ENCODE results near the gene TSLP.

DNA sequence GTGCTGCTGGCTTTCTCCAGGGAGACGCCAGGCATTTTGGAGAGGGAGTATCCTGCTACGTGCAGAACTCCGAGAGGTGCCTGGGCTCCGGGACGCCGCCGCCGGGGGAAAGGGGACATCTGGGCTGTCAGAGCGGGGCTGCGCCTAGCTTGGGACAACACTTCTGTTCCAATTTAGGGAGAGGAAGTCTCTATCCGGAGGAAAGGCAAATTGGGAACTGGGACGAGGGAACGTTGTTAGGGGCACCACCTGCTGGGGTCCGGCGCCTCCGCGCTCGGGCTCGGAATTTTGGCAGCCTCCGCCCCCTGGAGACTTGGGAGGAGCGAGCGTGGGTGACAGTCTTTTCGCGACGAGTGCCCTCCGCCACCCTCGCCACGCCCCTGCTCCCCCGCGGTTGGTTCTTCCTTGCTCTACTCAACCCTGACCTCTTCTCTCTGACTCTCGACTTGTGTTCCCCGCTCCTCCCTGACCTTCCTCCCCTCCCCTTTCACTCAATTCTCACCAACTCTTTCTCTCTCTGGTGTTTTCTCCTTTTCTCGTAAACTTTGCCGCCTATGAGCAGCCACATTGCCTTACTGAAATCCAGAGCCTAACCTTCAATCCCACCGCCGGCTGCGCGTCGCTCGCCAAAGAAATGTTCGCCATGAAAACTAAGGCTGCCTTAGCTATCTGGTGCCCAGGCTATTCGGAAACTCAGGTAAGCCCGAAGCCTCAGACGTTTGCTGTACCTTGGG is 1.6 kb downstream of the TSLP start:
- TF ChIP-seq, protein P1, sequence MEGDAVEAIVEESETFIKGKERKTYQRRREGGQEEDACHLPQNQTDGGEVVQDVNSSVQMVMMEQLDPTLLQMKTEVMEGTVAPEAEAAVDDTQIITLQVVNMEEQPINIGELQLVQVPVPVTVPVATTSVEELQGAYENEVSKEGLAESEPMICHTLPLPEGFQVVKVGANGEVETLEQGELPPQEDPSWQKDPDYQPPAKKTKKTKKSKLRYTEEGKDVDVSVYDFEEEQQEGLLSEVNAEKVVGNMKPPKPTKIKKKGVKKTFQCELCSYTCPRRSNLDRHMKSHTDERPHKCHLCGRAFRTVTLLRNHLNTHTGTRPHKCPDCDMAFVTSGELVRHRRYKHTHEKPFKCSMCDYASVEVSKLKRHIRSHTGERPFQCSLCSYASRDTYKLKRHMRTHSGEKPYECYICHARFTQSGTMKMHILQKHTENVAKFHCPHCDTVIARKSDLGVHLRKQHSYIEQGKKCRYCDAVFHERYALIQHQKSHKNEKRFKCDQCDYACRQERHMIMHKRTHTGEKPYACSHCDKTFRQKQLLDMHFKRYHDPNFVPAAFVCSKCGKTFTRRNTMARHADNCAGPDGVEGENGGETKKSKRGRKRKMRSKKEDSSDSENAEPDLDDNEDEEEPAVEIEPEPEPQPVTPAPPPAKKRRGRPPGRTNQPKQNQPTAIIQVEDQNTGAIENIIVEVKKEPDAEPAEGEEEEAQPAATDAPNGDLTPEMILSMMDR (IDR thresholded peaks at IDR 0.05; ENCODE audit: low read depth, low read length), result peak; percentile 8; the same call in 1 of the 2 replicates
- TF ChIP-seq EZH2phosphoT487 (IDR thresholded peaks at IDR 0.05; ENCODE audit: low read depth), result no peak

All from OCI-LY3 (cell line).